Glomerular visceral epithelial cell (primary cell): ENCODE measurements around the gene ISLR2.

Source experiments
- DNase-seq: peaks from one replicate; pipeline ENCODE4 v3.0.0-alpha.2; 2016; ENCODE audit errors: extremely low spot score

Gene ISLR2

DNA sequence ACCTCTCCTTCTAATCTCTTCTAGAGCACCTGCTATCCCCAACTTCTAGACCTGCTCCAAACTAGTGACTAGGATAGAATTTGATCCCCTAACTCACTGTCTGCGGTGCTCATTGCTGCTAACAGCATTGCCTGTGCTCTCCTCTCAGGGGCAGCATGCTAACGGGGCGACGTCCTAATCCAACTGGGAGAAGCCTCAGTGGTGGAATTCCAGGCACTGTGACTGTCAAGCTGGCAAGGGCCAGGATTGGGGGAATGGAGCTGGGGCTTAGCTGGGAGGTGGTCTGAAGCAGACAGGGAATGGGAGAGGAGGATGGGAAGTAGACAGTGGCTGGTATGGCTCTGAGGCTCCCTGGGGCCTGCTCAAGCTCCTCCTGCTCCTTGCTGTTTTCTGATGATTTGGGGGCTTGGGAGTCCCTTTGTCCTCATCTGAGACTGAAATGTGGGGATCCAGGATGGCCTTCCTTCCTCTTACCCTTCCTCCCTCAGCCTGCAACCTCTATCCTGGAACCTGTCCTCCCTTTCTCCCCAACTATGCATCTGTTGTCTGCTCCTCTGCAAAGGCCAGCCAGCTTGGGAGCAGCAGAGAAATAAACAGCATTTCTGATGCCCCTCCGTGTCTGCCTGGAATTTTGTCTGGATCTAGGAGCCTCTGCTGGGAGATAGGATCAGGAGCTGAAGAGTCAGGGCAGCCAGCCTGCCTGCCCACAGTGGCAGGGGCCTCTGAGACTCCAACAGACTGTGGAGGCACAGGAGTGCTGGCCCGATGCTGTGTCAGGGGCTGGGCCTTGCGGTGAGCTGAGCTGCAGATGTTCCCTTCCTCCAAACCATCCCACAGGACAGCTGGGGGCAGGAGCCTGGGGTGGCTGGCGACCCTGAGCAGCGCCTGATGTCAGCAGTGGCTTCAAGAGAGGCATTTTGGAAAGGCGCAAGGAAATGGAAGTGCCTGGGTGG is 46.2 kb downstream of the ISLR2 start:
- no peak for DNase-seq

- DNase-seq, result no peak
These were observed 48.1 kb downstream of the ISLR2 start for GRCh38 chr15:74178326-74179100.

DNA sequence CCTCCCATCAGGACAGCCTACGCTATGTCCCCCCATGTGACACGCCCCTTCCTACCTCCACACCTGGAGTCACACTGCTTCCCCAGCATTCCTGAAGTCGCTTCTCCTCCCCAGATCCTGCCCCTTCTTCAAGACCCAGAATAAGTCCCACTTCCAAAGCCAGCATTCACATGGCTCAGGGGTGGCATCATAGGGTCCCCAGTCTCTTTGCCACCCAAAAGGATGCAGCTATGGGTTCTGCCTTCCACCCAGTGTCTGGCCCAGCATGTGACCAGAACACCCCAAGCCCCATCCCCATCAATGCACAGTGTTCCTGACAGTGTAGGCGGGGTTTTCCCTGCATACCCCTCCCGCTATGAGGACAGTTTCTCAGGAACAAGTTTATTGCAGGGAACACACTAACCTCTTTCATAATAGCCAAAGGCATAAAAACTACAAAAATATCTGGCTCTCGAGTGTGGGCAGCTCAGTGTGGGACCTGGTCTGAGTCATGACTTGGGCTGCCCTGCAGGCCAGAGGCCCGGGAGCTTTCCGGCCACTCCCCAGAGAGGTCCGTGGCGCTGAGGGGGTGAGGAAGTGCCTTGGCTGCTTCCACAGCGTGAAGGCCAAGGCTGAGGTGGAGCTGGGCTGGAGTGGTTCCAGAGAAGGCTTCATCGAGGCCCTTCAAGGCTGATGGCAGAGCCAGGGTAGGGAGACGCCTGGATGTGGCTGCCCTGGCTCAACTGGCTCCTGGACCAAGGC is 48.9 kb downstream of the ISLR2 start:
- peak; percentile 96 for DNase-seq

DNA sequence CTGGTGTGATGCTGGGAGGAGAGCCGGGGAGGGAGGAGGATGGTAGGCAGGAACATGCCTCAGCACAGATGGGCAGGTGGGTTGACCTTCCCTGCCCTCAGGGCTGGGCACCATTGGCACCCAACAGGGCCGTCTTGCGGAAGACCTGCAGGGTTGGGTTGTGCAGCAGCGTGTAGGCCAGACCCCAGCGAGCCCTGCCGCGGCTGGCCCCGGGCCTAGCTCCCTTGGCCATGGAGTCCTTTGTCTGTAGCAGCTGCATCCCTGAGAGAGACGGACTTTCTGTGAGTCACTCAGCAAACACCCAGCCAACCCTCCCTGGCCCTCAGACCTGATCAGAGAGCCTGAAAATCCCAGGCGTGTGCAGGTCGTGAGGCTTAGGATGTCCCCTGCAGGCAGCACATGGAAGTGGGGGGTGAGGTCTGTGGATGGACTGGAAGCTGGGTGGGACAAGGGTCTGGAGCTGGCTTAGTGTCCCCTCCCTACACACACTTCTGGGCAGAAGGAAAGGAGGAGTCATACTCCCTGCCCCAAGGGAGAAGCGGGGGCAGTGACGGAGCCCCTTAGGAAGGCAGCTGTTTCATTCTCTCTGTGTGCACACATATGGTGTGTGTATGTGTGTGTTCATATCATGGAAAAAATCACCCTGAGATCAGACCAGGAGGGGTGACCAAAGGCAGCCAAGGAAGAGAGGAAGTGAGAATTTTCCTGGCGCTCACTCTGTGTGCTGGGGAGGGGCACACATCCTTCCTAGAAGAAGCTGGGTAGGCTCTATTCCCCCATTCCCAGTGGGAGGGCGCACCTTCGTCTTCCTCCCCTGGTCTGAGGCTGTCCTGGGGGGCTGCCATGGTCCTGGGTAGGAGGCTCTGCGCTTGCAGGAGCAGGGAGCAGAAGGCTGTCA is 49.8 kb downstream of the ISLR2 start:
- no peak for DNase-seq

GRCh38 chr15:74180881-74181602 is 50.7 kb downstream of the ISLR2 start:
- DNase-seq, result no peak

GRCh38 chr15:74182131-74182530 is 51.7 kb downstream of the ISLR2 start:
- DNase-seq, result no peak

GRCh38 chr15:74184582-74185091 is 54.3 kb downstream of the ISLR2 start:
- no peak for DNase-seq

DNA sequence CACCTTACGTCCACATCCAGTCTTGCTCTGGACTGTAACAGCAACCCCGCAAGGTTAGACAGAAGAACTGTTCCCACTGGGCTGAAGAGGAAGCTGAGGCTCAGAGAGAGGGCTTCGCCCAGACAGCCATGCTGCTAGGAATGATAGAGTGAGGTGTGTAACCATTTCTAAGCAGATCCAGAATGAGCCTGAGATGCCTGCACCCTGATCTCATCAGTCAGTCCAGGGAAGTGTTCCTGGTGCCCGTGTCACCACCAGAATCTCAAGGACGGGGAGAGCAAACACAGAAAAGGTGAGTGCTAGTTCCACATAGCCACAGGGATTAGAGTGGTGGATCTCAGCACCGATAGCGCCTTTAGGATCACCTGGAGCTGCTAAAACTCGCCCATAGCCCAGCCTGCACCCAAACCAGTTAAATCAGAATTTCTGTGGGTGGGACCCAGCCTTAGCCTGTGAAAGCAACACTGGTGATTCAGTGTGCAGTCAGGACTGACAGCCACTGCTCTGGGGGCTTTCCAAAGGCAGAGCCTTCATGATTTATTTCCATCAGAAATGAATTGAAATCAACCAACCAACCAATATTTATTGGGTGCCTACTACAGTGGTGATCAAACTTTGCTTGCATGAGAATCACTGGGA is 55.4 kb downstream of the ISLR2 start:
- DNase-seq, result no peak
